ENCODE measurements around the gene ZNF319.

The ZNF319 gene

GRCh38 chr16:57956270-57956808, 44.1 kb downstream of the ZNF319 start:
- no peak for DNase-seq (ENCODE audit: low read depth)

DNA sequence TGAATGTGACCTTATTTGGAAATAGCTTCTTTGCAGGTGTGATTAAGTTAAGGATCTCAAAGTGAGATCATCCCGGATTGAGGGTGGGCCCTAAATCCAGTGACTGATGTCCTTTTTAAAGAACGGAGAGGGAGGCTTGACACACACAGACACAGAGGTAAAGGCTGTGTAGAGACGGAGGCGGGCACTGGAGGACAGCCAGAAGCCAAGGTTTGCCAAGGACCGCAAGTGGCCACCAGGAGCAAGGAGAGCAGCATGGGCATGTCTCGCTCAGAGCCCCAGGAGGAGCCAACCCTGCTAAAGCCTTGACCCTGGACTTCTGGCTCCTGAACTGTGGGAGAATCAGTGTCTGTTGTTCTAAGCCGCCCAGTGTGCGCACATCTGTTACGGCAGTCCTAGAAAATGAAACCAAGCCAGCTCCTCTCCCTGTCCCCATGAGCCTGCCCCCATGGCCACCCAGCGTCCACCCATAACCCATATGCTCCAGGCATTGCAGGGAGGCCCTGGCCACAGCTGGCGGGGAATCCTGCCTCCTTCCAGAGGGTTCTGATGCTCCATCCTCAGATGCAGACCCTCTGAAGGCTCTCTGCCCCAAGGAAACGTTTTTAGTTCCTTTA, 44.8 kb downstream of the ZNF319 start:
- no peak for DNase-seq (ENCODE audit: low read depth)

- DNase-seq (ENCODE audit: low read depth), result no peak
Measured at GRCh38 chr16:57953857-57954256, 46.6 kb downstream of the ZNF319 start.

- no peak for DNase-seq (ENCODE audit: low read depth)
Measured at GRCh38 chr16:57952909-57953308, 47.6 kb downstream of the ZNF319 start.

- DNase-seq (ENCODE audit: low read depth), result no peak
Measured at GRCh38 chr16:57951204-57951960, 49.1 kb downstream of the ZNF319 start.

DNA sequence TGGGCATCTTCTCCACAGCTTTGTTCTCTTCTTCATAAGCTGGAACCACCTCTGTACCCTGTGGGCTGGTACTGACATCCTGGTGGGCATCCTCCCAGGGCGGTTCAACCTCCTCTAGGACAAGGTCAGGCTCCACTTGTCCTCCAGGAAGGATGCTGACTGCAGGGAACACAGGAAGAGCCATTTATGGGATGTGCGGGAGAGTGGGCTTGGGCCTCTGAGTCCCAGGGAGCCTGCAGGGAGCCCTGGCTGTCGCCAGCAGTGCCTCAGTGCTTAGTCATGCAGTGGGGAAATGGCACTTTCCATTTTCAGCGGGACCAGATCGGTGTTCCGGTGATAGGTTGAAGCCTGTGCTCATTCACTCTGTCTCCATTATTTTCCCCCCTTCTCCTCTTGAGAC, 50.1 kb downstream of the ZNF319 start:
- DNase-seq (ENCODE audit: low read depth), result no peak

DNA sequence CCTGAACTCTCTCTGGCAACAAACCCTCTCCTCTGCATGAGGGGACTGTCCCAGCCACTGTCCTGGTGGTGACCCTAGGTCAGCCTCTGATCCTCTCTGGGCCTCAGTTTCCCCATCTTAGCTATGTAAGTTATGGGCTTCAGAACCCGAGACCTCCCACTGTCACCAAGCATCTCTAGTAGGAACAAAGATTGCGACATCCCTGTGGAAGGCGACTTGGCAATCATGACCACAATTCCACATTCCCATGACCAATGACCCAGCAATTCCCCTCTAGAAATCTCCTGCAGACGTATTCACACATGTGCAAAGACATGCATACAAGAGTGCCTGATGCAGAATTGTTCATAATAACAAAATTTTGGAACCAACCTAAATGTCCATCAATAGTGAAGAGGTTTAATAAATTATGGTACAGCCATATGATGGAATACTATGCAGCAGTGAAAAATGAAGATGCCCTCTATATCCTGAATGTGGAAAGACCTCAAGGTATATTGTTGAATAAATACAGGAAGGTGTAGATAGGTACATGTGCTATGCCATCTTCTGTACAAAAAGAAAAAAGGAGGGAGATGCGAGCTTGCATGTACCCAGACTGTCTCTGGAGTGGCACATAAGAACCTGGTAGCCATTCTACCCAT, 50.8 kb downstream of the ZNF319 start:
- no peak for DNase-seq (ENCODE audit: low read depth)

DNA sequence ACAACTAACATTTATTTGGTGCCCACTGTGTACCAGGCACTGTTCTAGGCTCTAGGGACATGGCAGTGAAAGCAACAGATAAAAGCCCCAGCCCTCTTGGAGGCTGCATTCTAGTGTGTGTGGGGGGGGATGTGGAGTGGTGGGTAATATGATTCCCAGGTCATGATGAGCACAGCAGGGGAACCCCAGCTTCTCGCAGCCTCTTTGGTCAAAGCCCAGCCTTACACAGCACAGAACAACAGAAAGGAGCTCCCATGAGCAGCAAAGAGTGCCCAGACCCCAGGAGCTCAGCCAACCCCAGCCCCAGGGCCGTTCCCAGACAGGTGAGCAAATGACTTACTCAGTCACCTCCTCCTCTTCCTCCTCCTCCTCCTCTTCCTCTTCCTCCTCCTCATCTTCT, 51.5 kb downstream of the ZNF319 start:
- no peak for DNase-seq (ENCODE audit: low read depth)

DNA sequence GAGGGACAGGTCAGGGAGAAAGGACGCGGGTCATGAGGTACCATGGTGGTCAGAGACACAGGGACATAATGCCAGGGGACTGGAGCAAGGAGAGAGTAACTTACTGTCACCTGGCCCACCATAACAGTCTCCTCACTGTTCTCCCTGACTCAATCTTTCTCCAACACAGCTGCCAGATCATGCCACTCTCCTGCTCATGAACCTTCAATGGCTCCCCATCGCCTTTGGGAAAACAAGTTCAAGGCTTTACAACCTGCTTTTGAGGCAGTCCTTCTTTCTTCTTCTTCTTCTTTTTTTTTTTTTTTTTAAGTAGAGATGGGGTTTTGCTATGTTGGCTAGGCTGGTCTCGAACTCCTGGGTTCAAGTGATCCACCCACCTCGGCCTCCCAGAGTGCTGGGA, 52.4 kb downstream of the ZNF319 start:
- no peak for DNase-seq (ENCODE audit: low read depth)

- DNase-seq (ENCODE audit: low read depth), result no peak
Measured at GRCh38 chr16:57947261-57947660, 53.2 kb downstream of the ZNF319 start.

GRCh38 chr16:57946181-57946801, 54.2 kb downstream of the ZNF319 start:
- no peak for DNase-seq (ENCODE audit: low read depth)

DNA sequence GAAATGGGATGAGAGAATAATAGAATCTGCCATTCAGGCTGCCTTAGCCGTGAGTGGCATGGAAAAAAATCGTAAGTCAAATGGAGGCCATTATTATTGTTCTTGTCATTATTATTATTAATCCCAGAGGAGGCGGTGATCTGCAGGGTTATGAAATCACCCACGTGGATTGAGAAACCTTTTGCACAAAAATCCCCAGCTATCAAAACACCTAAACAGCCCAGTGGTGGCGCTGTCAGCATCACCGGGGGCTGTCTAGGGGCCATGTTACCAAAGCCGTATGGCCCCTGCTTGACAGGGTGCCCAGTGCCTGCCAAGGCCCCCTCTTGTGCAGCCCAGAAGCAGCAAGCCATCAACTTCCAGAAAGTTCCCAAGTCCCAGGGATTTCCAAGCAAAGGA, 54.7 kb downstream of the ZNF319 start:
- DNase-seq (ENCODE audit: low read depth), result no peak

DNA sequence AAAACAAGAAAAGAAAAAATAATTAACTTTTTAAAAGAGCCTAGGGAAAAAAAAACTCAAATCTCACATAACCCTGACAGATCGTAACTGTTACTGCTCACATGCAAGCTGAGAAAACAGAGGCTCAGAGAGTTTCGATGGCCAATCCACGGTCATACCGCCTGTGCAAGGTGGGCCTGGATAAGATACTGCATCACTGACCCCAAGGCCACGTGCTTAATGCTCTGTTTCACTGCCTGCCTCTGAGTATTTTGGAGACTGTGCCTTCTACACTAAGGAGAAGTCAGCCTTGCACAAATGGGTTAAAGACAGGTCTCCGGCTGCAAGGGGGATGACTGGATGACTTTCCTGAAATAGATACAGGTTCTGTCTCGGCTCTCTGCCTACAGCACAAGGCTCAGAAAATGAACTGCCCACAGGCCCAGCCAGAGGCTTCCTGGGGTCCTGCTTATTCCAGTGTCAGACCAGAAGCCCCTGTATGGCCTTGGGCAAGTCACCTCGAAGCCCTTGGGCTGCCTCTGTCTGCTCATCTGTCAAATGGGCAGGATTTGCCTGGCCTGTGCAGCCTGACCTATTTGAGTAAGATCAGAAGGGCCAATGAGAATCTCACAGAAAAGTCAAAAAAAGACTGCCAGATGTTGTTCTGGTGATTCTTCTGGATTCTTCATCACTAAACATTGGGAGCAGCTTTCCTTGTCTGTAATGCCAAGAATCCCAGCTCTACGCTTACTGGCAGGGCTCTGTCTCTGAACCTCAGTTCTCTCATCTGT, 55.3 kb downstream of the ZNF319 start:
- DNase-seq (ENCODE audit: low read depth), result no peak
